ENCODE data around the gene NDUFC2. TPM values are rescaled to one million over a fixed set of nuclear protein-coding genes. Genes with fewer than 3 reads are reported as not detected.
"Not testable (repeated sequence)": the region's sequence is repeated elsewhere in the genome, so short reads cannot be mapped to it uniquely, and the experiment has no call there.

NDUFC2 gene
- total and polyA plus RNA-seq, 2 donors (not counting 1 experiment from before 2014, with no cell fraction given) = 93.9 to 101 TPM

DNA sequence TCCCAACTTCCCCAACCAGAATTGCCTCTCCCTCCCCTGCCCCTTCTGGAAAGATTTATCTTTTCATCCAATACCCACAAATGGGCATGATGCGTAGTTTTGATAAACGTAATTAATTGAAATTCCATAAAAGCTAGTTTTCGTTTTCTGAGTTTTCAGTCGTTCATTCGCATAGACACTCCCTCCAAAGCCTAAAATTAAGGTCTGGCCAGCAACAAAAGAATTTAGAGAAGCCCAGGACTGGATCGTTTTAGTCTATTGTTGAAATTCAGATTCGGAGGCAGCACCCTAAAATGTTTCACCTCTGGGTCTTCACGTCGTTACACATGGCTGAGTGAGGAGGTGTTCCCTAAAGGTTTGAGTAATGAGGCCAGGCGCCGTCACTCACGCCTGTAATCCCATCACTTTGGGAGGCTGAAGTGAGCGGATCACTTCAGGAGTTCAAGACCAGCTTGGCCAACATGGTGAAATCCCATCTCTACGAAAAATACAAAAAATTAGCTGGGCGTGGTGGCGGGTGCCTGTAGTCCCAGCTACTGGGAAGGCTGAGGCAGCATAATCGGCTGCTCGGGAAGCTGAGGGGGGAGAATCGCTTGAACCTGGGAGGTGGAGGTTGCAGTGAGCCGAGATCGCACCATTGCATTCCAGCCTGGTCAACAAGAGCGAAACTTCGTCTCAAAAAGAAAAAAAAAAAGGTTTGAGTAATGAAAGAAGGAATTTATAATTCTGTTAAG is 589 bp upstream of the NDUFC2 start:
- no peaks in the 10 kb centered on the region for H4K20me1 ChIP-seq (ENCODE audit: control insufficient read depth, extremely low read depth, insufficient read depth, low read length)
- peak overlapping the region; percentile 96 for H3K27ac ChIP-seq (ENCODE audit: insufficient read depth, low read length)
- H3K4me1 ChIP-seq (ENCODE audit: control insufficient read depth, extremely low read depth, insufficient read depth, low read length) = peaks cover 2% of the 10 kb centered on the region
- H3K36me3 ChIP-seq (ENCODE audit: control insufficient read depth, insufficient read depth, low read length) = no peaks in the 10 kb centered on the region
- H2AFZ ChIP-seq (ENCODE audit: low read length) = peak overlapping the region; percentile 83
- DNase-seq (ENCODE audit: low read depth in 2 of 2) = no peak
- peak overlapping the region; percentile 71 for H3K4me2 ChIP-seq (ENCODE audit: extremely low read depth, insufficient read depth, low read length)
- H3K4me3 ChIP-seq (replicated peaks in 1 of 4; ENCODE audit: control extremely low read depth in 1 of 4, insufficient read depth in 1 of 4, low read depth in 3 of 4, low read length in 4 of 4) = peak overlapping the region; percentile 79 to 99 (median 93)
- H3K9me3 ChIP-seq (ENCODE audit: control insufficient read depth, insufficient read depth, low read depth, low read length) = no peaks in the 10 kb centered on the region
- H3K9ac ChIP-seq (ENCODE audit: insufficient read depth, low read length) = peak overlapping the region; percentile 93
- peaks cover 43% of the 10 kb centered on the region for H3K79me2 ChIP-seq (ENCODE audit: control insufficient read depth, insufficient read depth, low read length)
- no peaks in the 10 kb centered on the region for H3K27me3 ChIP-seq (ENCODE audit: control insufficient read depth, insufficient read depth, low read length)
- no peak for TF ChIP-seq EZH2 (IDR thresholded peaks at IDR 0.05; ENCODE audit: low read length, missing control alignments)
- TF ChIP-seq, protein P1, sequence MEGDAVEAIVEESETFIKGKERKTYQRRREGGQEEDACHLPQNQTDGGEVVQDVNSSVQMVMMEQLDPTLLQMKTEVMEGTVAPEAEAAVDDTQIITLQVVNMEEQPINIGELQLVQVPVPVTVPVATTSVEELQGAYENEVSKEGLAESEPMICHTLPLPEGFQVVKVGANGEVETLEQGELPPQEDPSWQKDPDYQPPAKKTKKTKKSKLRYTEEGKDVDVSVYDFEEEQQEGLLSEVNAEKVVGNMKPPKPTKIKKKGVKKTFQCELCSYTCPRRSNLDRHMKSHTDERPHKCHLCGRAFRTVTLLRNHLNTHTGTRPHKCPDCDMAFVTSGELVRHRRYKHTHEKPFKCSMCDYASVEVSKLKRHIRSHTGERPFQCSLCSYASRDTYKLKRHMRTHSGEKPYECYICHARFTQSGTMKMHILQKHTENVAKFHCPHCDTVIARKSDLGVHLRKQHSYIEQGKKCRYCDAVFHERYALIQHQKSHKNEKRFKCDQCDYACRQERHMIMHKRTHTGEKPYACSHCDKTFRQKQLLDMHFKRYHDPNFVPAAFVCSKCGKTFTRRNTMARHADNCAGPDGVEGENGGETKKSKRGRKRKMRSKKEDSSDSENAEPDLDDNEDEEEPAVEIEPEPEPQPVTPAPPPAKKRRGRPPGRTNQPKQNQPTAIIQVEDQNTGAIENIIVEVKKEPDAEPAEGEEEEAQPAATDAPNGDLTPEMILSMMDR (conservative IDR thresholded peaks at IDR 0.05 in 1 of 2, IDR thresholded peaks at IDR 0.05 in 1 of 2; ENCODE audit: low read depth in 1 of 2, low read length in 2 of 2) = no peak

DNA sequence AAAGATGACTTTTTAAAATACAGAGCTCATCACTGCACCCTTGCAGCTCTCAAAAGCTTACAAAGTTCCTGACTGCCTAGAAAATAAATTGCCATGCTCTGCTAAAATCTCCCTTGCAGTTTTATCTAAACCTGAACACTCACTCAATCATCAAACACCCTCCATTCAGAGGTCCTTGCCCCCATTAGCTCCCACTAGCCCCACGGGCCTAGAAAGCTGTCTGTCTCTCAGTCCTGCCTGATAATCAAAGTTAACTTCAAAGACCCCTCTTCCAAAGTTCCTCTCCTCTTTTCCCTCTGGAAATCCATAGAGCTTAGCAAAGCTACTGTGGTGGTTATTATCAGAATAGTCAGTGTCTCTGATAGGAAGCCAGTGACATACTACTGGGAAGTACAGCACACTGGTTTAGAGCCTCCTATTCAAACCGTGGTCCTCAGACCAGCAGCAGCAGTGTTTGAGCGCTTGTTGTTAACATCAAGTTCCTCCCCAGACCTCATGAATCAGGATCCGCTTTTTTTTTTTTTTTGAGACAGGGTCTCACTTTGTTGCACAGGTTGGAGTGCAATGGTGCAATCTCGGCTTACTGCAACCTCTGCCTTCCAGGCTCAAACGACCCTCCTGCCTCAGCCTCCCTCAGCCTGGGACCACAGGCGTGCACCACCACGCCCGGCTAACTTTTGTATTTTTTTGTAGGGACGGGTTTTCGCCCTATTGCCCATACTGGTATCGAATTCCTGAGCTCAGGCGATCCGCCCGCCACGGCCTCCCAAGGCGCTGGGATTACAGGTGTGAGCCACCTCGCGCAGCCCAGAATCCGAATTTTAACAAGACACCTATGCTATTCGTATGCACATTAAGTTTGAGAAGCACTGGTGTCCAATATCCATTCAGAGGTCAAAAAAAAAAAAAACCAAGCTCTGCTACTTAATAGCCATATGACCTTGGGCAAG is 1.2 kb downstream of the NDUFC2 start:
- Histone ChIP-seq H3K4me2 (ENCODE audit: extremely low read depth, insufficient read depth, low read length) (peak overlapping the region; percentile 99), H3K4me3 (replicated peaks in 1 of 4; ENCODE audit: control extremely low read depth in 1 of 4, insufficient read depth in 1 of 4, low read depth in 3 of 4, low read length in 4 of 4) (peak overlapping the region; percentile 79 to 99 (median 93)), H4K20me1 (ENCODE audit: control insufficient read depth, extremely low read depth, insufficient read depth, low read length) (no peaks in the 10 kb centered on the region), H3K36me3 (ENCODE audit: control insufficient read depth, insufficient read depth, low read length) (no peaks in the 10 kb centered on the region), H3K9ac (ENCODE audit: insufficient read depth, low read length) (peak overlapping the region; percentile 93), H3K4me1 (ENCODE audit: control insufficient read depth, extremely low read depth, insufficient read depth, low read length) (peaks cover 2% of the 10 kb centered on the region), H2AFZ (ENCODE audit: low read length) (no peak overlapping the region), H3K27ac (ENCODE audit: insufficient read depth, low read length) (peak overlapping the region; percentile 96), H3K79me2 (ENCODE audit: control insufficient read depth, insufficient read depth, low read length) (peaks cover 54% of the 10 kb centered on the region), H3K9me3 (ENCODE audit: control insufficient read depth, insufficient read depth, low read depth, low read length) (no peaks in the 10 kb centered on the region), H3K27me3 (ENCODE audit: control insufficient read depth, insufficient read depth, low read length) (no peaks in the 10 kb centered on the region)
- TF ChIP-seq, protein P1 (conservative IDR thresholded peaks at IDR 0.05 in 1 of 2, IDR thresholded peaks at IDR 0.05 in 1 of 2; ENCODE audit: low read depth in 1 of 2, low read length in 2 of 2) = no peak
- TF ChIP-seq EZH2 (IDR thresholded peaks at IDR 0.05; ENCODE audit: low read length, missing control alignments) = no peak
- no peak for DNase-seq (ENCODE audit: low read depth in 2 of 2)

DNA sequence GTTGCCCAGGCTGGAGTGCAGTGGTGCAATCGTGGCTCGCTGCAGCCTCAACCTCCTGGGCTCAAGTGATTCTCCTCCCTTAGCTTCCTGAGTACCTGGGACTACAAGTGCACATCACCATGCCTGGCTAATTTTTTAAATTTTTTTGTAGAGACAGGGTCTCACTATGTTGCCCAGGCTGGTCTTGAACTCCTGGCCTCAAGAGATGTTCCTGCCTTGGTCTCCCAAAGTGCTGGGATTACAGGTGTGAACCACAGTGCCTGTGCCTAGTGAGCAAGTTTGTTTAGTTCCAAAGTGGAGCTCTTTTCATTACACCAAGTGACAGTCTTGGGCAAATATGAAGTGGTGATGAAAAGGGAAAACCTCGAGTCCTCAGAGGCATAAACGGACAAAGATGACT is 2.1 kb downstream of the NDUFC2 start:
- Histone ChIP-seq H3K4me2 (ENCODE audit: extremely low read depth, insufficient read depth, low read length) (peak overlapping the region; percentile 99), H3K4me3 (replicated peaks in 1 of 4; ENCODE audit: control extremely low read depth in 1 of 4, insufficient read depth in 1 of 4, low read depth in 3 of 4, low read length in 4 of 4) (peak overlapping the region in 2 of 4 experiments; percentile 89 to 99), H3K79me2 (ENCODE audit: control insufficient read depth, insufficient read depth, low read length) (peaks cover 56% of the 10 kb centered on the region)
- H3K4me1 ChIP-seq (ENCODE audit: control insufficient read depth, extremely low read depth, insufficient read depth, low read length); H3K9ac ChIP-seq (ENCODE audit: insufficient read depth, low read length); H3K27me3 ChIP-seq (ENCODE audit: control insufficient read depth, insufficient read depth, low read length); H2AFZ ChIP-seq (ENCODE audit: low read length); H3K27ac ChIP-seq (ENCODE audit: insufficient read depth, low read length); H4K20me1 ChIP-seq (ENCODE audit: control insufficient read depth, extremely low read depth, insufficient read depth, low read length); DNase-seq (ENCODE audit: low read depth in 2 of 2); H3K9me3 ChIP-seq (ENCODE audit: control insufficient read depth, insufficient read depth, low read depth, low read length); H3K36me3 ChIP-seq (ENCODE audit: control insufficient read depth, insufficient read depth, low read length): not testable (repeated sequence)
